Kidney epithelial cell (primary cell): Measurements from ENCODE around the gene MKNK2. TPM values are rescaled to one million over a fixed set of nuclear protein-coding genes. Genes with fewer than 3 reads are reported as not detected.
A peak's percentile ranks its signal among the peaks of the same experiment; 100 is the strongest.
"Not testable (repeated sequence)": the region's sequence is repeated elsewhere in the genome, so short reads cannot be mapped to it uniquely, and the experiment has no call there.

ENCODE experiments used
- DNase-seq: peaks from one replicate; pipeline ENCODE4 v3.0.0-alpha.2; 2010; ENCODE audit warnings: low read depth
- H3K27me3 ChIP-seq: 2 replicates; pipeline ENCODE4 v1.6.0; 2011; ENCODE audit warnings: low read length; ENCODE audit not compliant: control insufficient read depth, insufficient read depth
- H3K36me3 ChIP-seq: 2 replicates; pipeline ENCODE4 v1.5.1; 2011; ENCODE audit warnings: low read length; ENCODE audit not compliant: control insufficient read depth, insufficient read depth
- H3K4me3 ChIP-seq: 2 replicates; pipeline ENCODE4 v1.5.1; 2011; ENCODE audit warnings: low read depth, mild to moderate bottlenecking, control low read depth, low read length
- CTCF ChIP-seq: IDR thresholded peaks from 2 replicates; pipeline ENCODE4 v1.5.1; 2011; ENCODE audit warnings: mild to moderate bottlenecking, moderate library complexity, low read length, control low read depth, inconsistent platforms; ENCODE audit not compliant: insufficient read depth, poor library complexity, severe bottlenecking
- total RNA-seq: library from RNA; depleted of rRNA; stranded (reverse); fragments of >200 nt; gene quantifications from 2 replicates; pipeline ENCODE4 v1.2.3, GENCODE V29; 2015

MKNK2 gene
- total RNA-seq, 1 donor from 2014 or later, result 253 TPM

DNA sequence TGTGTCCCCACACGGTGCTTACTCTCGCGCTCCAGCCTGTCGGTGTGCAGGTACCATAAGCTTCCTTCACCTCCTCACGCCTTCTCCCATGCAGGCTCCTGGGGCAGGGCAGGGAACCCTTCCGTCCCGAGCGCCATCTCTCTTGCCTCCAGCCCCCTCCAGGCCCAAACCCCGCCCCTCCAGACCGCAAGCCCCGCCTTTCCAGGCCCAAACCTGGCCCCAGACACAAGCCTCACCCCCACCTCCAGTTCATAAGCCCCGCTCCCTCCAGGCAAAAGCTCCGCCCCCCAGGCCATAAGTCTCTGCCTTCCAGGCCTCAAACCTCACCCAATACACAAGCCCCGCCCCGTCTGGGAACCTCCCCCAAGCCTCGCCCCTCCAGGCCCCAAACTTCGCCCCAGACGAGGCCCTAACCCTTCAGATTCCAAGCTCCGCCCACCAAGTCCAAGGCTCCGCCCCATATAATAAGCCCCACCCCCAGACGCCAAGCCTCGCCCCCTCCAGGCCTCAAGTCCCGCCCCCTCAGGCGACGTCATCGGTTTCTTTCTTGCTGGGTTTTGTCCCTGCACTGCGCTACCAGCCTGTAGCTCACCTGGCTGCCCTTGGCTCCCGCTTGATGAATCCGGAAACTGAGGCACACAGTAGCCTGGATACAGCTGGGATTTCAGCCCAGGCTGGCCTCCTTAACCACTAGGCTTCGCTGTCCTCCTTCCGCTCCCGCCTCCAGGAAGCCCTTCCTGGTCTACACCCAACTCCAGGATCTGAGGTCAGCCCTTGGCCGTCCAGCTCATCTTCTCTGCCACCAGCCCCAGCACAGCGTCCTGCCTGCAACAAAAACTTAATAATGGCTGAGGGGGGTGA, 16.1 kb downstream of the MKNK2 start:
- Histone ChIP-seq H3K27me3 (no peaks in the 10 kb centered on the region), H3K36me3 (peaks cover 1% of the 10 kb centered on the region), H3K4me3 (no peak overlapping the region)
- DNase-seq, result no peak
- no peak for TF ChIP-seq CTCF

- not testable (repeated sequence) for DNase-seq, H3K27me3 ChIP-seq, H3K36me3 ChIP-seq, H3K4me3 ChIP-seq
These were observed 16.8 kb downstream of the MKNK2 start for GRCh38 chr19:2034253-2034652.

GRCh38 chr19:2033825-2034159, 17.3 kb downstream of the MKNK2 start:
- Histone ChIP-seq H3K4me3 (no peak overlapping the region), H3K27me3 (no peaks in the 10 kb centered on the region), H3K36me3 (no peaks in the 10 kb centered on the region)
- no peak for DNase-seq
- TF ChIP-seq CTCF, result no peak

GRCh38 chr19:2033115-2033824, 17.8 kb downstream of the MKNK2 start:
- no peak for TF ChIP-seq CTCF
- Histone ChIP-seq H3K27me3 (no peaks in the 10 kb centered on the region), H3K36me3 (no peaks in the 10 kb centered on the region), H3K4me3 (no peak overlapping the region)
- no peak for DNase-seq

DNA sequence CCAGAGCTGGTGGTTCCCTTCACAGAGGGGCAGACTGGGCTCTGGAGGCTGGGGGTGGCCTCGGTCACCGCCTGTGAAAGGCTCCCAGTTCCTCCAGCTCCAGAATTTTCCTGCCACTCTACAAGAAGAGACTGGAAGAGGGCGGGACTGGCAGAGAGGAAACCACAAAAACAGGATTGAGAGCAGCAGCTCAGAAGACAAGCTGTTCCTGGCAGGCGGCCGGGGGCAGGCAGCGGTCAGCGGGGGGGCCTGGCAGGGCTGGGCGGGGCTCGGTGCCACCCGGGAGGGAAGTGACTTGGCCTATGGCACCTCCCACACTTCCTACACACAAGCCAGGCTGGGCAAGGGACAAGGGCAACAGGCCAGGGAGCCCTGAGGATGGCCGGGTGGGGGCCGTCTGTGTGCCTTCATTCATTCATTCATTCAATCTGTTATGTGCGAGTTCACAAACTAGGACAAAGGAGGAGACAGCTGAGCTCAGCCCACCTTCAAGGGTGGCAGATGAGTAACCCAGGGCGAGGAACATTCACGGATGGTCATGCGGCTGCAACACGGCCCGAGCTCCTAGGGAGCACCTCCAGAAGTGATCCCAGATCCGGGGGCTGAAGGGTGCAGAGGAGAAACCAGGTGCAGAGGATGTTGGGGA, 18.6 kb downstream of the MKNK2 start:
- Histone ChIP-seq H3K36me3 (no peaks in the 10 kb centered on the region), H3K4me3 (no peak overlapping the region), H3K27me3 (no peaks in the 10 kb centered on the region)
- no peak for TF ChIP-seq CTCF
- DNase-seq, result peak; percentile 69

GRCh38 chr19:2027361-2027760, 23.7 kb downstream of the MKNK2 start:
- Histone ChIP-seq H3K4me3 (no peak overlapping the region), H3K27me3 (no peaks in the 10 kb centered on the region), H3K36me3 (no peaks in the 10 kb centered on the region)
- no peak for TF ChIP-seq CTCF
- DNase-seq, result no peak
